HG03280 (cell line): Measurements from ENCODE around the gene ESRRA.

Source experiments
- ATAC-seq: cut with Tn5 transposase; IDR thresholded peaks from one replicate; pipeline ENCODE4 v1.9.1; 2021; ENCODE audit warnings: mild to moderate bottlenecking, moderate library complexity; ENCODE audit not compliant: unreplicated experiment

ESRRA gene

GRCh38 chr11:64305075-64305690 is at the start of gene ESRRA:
TSS of gene ESRRA (plus strand) at chr11:64305524. CDS start at chr11:64307180, 1,656 bp downstream.
- ATAC-seq, result peak; percentile 70

GRCh38 chr11:64256300-64256699 is 49.0 kb upstream of the ESRRA start:
- ATAC-seq, result no peak

GRCh38 chr11:64258356-64258755 is 47.0 kb upstream of the ESRRA start:
- no peak for ATAC-seq

- no peak for ATAC-seq
These were observed 46.3 kb upstream of the ESRRA start for GRCh38 chr11:64258946-64259532.

- ATAC-seq, result no peak
These were observed 45.7 kb upstream of the ESRRA start for GRCh38 chr11:64259533-64260067.

GRCh38 chr11:64260147-64260708 is 45.1 kb upstream of the ESRRA start:
- ATAC-seq, result no peak

- ATAC-seq, result no peak
These were observed 43.7 kb upstream of the ESRRA start for GRCh38 chr11:64261556-64262080.

GRCh38 chr11:64262271-64263002 is 42.9 kb upstream of the ESRRA start:
- no peak for ATAC-seq

- no peak for ATAC-seq
These were observed 42.0 kb upstream of the ESRRA start for GRCh38 chr11:64263021-64263946.

- no peak for ATAC-seq
These were observed 41.4 kb upstream of the ESRRA start for GRCh38 chr11:64263947-64264317.

GRCh38 chr11:64264371-64264852 is 40.9 kb upstream of the ESRRA start:
- ATAC-seq, result no peak

- ATAC-seq, result no peak
These were observed 39.9 kb upstream of the ESRRA start for GRCh38 chr11:64265176-64266160.

- no peak for ATAC-seq
These were observed 39.0 kb upstream of the ESRRA start for GRCh38 chr11:64266339-64266738.

- no peak for ATAC-seq
These were observed 37.9 kb upstream of the ESRRA start for GRCh38 chr11:64267207-64267945.

- ATAC-seq, result no peak
These were observed 37.1 kb upstream of the ESRRA start for GRCh38 chr11:64268025-64268892.

- ATAC-seq, result peak; percentile 9
These were observed 36.3 kb upstream of the ESRRA start for GRCh38 chr11:64268893-64269539.
